NCI-H460 (cell line): Measurements from ENCODE around the gene INSM1. TPM values are rescaled to one million over a fixed set of nuclear protein-coding genes. Genes with fewer than 3 reads are reported as not detected.
"Not testable (repeated sequence)": the region's sequence is repeated elsewhere in the genome, so short reads cannot be mapped to it uniquely, and the experiment has no call there.

Source experiments
- DNase-seq: peaks from one replicate; pipeline ENCODE4 v3.0.0-alpha.2; 2016; ENCODE audit warnings: low read depth; ENCODE audit errors: extremely low read depth
- polyA plus RNA-seq: library from polyadenylated mRNA; depleted of rRNA; stranded (reverse); fragments of >200 nt; gene quantifications from 2 replicates; pipeline ENCODE4 v1.2.3, GENCODE V29; 2014; cell fraction: nucleus; rRNA removed
- total RNA-seq: library from RNA; depleted of rRNA; stranded (reverse); fragments of >200 nt; shearing (Covaris generic); gene quantifications from 2 replicates; pipeline ENCODE4 v1.2.3, GENCODE V29; 2014; rRNA removed

INSM1 gene, protein sequence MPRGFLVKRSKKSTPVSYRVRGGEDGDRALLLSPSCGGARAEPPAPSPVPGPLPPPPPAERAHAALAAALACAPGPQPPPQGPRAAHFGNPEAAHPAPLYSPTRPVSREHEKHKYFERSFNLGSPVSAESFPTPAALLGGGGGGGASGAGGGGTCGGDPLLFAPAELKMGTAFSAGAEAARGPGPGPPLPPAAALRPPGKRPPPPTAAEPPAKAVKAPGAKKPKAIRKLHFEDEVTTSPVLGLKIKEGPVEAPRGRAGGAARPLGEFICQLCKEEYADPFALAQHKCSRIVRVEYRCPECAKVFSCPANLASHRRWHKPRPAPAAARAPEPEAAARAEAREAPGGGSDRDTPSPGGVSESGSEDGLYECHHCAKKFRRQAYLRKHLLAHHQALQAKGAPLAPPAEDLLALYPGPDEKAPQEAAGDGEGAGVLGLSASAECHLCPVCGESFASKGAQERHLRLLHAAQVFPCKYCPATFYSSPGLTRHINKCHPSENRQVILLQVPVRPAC
- total RNA-seq: not detected in 2 replicates
- not detected in 2 replicates for polyA plus RNA-seq

DNA sequence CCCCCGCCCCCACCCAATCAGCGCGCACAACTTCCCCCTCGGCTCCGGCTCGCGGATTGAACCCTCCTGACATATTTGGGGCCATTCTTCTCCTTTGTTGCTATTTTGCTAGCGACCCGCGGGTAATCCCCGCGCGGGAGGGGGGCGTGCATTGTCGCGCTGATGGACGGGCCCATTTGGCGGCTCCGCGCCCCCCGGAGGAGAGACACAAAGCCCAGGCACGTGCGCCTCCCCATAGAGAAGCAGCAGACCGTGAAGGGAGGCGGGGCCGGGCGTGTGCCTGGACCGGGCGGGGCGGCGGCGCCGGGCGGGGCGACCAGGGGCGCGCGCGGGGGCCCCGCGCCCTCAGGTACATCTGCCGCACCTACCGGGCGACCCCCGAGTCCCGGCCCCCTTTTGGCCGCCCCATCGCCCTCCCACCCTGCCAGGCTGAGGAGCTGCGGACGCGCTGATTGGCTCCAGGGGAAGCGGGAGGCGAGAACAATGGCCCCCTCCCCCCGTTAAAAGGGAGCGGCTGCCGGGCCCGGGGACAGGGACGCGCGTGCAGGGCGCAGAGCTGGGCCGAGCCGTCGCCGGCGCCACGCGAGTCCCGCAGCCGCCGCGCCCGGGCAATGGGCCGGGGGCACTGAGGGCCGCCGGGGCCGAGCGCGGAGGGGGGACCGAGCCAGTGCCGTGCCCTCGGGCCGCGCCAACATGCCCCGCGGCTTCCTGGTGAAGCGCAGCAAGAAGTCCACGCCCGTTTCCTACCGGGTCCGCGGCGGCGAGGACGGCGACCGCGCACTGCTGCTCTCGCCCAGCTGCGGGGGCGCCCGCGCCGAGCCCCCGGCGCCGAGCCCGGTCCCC lies at the start of gene INSM1:
TSS of gene INSM1 (plus strand) at position 530 of the 843 bp plus-strand sequence. CDS start at position 694, 164 bp downstream.
- DNase-seq: no peak

DNA sequence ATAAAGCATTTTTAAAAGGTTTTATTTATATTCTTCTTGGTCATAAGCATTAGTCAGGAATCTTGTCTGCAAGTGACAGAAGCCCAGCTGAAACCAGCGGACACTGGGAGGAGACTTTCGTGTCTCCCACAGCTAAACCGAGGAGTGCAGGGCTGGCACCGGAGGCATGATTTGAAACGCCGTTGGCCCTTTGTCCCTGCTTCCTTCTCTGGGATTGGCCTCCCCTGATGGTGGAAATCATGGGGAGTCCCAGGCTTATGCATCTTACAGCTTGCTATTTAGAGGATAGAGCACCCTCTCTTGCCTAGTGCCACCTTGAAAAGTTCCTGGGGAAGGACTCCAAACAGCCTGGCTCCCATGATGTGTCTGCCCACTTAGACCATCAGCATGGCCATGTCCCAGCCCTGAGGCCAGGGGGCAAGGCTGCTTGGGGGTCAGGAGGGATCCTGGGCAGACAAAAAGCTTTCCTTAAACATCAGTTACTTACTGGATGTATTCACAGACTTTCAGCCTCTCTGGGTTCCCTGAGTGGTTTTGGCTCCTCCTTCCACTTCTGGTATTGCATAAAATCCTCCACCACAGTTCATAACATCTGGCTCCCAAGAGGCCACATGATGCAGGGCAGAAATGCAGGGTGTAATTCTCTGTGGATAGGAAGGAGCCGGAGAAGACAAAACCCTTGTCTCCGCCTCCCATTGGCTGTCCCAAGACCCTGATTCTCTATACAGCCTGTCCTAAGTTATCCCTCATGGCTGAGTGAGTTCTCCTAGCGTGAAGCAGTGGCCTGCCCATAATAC lies 49.3 kb upstream of the INSM1 start:
- DNase-seq: no peak

DNA sequence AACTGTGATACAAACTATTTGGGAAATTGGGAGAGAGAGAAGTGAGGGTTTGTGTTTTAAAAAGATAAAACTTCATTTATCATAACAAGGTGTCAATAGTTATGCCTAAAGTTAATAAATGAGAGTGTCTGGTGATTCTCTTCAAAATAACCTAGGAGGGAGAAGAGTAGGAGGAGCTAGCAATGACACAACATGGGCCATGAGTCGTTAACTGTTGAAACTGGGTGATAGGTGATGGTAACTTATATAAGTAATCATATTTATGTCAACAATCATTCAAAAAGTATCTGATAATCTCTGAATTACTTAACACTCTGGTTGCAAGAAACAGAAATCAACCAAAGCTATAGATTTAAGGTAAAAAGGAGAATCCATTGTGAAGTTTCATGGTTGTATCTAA lies 46.8 kb upstream of the INSM1 start:
- no peak for DNase-seq

DNA sequence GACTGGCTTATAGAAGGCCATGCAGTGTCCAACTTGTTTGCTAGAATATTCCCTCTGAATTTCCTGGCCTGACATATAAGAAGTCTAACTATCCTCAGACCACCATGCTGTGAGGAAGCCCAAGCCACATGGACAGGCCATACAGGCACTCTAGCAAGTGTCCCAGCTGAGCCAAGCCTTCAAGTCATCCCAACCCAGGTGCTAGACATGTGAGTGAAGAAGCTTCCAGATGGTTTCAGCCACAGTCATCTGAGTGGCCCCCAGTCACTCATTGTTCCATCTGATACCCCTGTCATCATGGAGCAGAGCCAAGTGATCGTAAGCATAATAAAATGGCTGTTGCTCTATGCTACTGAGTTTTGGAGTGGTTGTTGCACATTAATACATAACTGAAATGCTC lies 46.0 kb upstream of the INSM1 start:
- no peak for DNase-seq

DNA sequence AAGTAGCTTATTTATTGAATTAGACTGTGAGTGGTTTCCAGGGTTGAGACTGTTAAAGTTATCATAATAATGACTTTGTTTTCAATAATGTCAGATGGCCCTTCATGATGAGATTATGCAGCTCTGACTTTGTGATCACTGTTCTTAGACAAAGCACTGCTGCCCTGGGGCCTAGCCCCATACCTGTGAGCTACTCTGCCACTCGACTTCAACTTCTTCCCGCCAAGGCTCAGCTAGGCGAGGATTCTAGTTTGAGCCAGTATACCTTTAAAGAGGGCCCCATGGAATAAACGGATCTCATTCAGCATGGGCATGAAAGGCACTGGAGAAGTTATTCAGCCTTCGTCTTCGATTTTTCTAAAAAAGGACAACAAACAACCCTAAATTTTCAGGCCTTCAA lies 45.0 kb upstream of the INSM1 start:
- DNase-seq: no peak

DNA sequence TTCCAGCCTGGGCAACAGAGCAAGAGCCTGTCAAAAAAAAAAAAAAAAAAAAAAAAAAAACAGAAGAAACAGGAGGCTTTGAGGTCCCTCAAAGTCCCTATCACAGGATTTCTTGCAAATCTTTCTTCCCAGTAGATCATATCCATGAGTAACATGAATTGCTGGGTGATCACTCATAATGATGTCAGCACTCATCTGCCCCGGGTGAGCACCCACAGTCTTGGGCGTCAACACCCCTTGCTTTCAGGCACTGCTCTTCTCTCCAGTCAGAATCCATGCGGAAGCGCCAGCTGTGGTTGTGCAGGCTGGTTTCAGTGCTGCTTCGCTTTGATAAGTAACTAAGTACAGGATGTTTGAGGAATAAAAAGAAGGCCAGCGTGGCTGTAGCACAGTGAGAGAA lies 40.2 kb upstream of the INSM1 start:
- no peak for DNase-seq

DNA sequence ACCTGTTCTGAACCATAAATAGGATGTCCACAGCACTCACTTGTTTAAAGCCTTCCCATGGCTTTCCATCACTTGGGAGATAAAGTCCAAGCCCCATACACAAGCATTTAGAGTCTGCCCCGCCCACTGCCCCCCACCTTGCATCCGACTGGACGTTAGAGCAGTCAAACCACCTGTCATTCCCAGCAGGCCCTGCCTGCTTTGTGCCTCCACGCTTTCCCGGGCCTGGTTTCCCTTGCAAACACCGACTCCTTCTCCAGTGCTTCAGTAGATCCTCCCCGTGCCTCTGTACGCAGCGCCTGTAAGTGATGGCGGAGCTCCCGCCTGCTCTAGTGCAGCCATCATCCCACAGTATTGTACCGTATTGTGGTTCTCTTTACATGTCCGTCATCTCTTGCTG lies 38.3 kb upstream of the INSM1 start:
- DNase-seq: no peak

DNA sequence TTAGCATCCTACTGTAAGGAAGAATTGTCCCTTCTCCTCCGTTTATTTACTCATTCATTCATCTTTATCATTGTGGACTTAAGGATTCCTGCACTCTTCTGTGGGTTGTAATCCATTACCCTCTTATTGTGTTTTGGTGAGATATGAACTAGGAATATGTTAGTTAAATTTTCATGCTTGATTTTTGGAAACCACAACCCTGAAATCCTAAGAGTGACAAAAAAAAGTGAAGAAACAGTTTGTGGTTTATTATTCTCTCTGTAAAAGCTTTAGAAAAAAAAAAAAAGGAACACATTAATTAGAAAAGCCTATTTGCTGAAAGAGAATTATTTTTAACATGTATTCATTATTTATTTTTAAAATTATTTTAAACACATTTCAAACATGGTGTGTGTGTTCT lies 36.7 kb upstream of the INSM1 start:
- no peak for DNase-seq

DNA sequence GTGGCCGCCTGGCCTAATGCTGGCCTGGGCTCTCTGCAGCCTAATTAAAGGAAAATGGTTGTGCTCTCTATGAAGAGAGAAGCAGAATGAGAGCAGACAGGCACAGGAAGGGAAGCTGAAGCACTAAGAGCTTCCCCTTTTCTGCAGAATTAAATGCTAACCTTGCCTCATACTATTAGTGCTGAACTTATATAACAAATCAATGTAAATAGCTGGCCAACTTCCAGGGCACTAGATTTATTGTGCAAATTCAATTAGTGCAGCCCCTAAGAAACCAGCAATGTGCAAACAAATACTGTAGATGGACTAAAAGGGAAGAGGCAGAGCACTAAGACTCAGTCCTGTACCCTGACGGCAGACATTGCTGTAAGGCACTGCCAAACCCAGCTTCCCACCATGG lies 36.1 kb upstream of the INSM1 start:
- DNase-seq: no peak

DNA sequence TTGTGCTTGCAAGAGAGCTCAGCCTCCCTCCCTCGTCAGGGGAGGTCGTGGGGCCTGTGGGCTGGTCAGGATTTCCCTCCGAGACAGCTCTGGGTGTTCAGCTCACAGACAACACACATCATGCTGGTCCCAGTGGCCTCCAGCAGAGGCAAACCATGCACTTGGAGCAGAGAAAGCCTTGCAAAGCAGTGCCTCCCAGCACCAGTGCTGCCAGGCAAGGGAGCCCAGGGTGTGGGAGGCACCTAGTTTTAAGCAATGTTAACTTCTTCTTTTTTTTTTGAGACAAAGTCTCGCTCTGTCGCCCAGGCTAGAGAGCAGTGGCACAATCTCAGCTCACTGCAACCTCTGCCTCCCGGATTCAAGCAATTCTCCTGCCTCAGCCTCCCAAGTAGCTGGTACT lies 34.0 kb upstream of the INSM1 start:
- no peak for DNase-seq

DNA sequence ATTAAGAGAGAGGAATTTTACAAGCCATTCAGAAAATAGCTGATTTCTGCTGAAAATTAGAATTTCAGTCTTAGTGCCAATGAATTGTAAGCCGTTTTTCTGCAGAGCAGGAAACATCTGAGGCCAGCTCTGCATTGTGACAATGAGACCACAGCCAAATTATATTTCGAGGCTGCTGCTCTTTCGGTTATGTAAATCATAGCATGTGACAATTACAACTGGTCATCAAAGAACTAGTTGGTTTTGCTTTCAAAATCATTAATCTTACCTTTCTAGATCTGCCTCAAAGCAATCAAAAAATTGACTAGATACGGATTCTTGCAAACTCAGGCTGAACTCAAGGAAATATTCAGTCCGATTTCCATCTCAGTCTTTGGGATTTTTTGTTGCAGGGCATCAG lies 33.4 kb upstream of the INSM1 start:
- DNase-seq: no peak

DNA sequence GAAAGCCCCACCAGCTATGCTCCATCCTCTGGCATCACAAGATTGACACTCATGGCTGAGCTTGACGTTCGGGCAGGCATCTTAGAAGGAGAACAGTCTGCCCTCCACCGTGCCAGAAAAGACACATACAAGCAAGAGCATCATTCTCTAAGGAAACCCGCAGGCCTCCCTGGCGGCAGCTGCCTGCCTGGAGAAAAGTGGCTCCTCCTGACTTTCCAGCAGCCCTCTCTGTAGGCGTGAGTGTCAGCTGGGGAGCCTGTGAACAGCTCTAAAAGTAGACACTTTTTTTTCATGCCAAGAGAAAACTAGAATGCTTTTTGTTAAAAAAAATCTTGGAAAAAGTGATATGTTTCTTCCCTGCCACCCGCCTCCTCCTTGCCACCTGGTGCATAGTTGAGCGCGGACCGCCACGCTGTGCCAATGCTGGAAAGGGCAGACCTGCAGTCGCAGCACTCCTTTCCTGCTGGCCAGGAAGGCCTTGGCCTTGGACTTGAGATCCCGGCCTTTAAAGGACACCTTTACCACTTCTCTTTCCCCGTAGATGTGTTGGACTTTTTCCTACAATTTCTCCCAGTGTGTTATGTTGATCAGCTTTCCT lies 29.7 kb upstream of the INSM1 start:
- DNase-seq: no peak

DNA sequence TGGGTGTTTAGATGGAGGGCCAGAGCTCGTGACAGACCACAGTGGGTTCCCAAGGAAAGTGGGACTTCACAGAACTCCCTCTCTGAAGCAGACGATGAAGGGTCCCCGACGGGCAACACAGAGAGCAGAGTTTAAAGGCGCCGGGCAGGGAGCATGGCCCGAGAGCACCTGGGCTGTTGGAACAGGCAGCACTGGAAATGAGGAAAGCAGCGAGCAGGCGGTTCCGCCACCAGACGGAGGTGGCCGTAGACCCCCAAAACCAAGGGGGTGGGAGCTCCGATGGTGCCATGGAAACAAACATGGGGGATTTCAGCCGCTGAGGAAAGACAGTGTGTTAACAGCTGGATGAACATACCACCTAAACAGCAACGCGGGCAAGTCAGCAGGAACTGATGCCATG lies 27.5 kb upstream of the INSM1 start:
- DNase-seq: no peak

DNA sequence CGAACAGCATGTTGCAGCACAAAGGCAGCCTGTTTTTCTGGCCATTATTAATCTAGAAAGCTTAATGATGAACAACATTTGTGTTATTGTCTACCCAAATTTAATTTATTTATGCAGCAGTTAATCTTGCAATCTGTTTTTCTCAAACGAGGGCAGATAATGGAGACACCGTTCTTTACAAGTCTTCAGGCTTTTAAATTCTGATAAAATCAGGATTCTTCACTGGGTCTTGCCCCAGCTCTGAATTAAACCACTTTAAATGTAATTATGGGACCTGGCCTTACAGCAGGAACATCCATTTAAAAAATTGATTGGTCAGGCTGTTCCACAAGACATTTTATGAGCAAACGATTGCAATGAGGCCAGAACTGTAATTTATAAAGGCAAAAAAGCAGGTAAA lies 26.5 kb upstream of the INSM1 start:
- DNase-seq: no peak

DNA sequence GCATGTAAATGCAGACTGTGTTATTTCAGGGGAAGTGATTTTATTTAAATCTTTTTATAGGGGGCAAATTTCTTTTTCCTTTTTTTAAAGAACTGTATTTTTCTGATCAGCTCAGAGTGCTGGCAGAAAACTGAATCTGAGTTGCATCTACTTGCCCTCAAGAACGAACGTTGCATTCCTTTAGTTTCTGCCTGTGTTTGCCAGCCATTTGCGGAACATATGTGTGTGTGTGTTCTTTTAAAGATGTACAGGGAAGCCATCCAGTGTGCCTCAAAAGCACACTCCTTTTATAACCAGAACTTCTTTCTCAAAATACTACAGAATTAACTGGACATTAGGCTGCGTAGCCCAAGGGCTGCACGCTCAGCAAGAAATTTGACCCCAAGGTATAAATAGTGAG lies 25.8 kb upstream of the INSM1 start:
- DNase-seq: no peak

DNA sequence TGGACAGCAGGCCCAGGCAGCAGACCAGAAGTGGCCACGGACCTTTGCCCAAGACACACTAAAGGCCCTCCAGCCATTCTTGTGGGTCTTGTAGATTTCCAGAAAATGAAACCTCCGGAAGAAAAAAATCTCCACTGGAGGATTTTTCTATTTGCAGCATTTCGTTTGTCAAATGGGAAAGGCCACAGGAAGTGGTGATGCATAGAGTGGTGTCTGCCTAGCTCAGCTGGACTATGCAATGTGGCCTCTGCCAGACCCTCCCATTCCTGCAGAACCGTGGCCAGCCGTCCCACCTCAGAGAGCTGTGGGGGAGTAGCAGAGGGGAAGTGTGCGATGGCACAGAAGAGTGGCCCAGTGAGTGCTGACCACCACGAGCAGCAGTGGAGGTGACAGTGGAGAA lies 24.0 kb upstream of the INSM1 start:
- DNase-seq: no peak

DNA sequence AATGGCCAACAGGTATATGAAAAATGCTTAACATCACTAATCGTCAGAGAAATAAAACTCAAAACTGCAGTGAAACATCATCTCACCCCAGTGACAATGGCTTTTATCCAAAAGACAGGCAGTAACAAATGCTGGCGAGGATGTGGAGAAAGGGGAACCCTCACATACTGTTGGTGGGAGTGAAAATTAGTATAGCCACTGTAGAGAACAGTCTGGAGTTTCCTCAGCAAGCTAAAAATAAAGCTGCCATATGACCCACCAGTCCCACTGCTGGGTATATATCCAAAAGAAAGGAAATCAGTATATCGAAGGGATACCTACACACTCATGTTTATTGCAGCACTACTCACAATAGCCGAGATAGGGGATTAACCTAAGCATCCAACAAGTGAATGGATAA lies 23.4 kb upstream of the INSM1 start:
- no peak for DNase-seq

DNA sequence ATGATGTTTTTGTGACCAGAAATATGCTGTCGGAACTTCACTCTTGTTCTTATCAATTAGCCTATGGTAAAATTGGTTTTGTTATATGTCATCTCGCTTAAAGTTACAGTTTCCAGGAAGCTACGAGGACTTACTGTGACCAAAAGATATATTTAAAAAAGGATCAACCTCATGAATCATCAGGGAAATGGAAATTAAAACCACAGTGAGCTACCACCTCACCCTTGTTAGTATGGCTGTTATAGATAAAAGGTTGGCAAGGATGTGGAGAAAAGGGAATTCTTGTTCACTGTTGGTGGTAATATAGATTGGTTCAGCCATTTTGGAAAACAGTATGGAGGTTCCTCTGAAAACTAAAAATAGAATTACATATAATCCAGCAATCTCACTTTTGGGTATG lies 14.3 kb upstream of the INSM1 start:
- no peak for DNase-seq

DNA sequence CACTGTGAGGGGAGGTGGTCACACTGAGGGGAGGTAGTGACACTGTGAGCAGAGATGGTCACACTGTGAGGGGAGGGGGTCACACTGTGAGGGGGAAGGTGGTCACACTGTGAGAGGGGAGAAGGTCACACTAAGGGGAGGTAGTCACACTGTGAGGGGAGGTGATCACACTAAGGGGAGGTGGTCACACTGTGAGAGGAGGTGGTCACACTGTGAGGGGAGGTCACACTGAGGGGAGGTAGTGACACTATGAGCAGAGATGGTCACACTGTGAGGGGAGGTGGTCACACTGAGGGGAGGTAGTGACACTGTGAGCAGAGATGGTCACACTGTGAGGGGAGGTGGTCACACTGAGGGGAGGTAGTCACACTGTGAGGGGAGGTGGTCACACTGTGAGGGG lies 12.4 kb upstream of the INSM1 start:
- DNase-seq: not testable (repeated sequence)

DNA sequence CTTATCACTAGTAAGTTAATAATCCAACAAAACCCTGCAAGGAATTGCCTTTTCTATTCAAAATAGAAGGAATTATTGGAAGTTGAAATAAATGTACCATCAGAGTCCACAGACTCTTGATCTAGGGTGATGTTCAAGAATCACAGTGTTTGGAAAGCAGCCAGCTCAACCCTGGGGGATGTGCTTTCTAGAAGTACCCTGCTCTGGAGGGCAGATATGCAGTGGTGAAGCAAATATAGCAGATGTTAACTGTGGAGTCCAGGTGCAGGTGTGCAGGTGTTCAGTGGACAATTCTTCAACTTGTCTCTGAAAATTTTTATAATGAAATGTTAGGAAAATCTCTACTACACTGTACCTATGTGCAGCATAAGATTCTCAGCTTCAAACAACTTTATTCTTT lies 9.1 kb upstream of the INSM1 start:
- no peak for DNase-seq
